Stomach (tissue), 9 donors: ENCODE measurements around the gene SDK2. TPM values are rescaled to one million over a fixed set of nuclear protein-coding genes. Genes with fewer than 3 reads are reported as not detected.
"Not testable (repeated sequence)": the region's sequence is repeated elsewhere in the genome, so short reads cannot be mapped to it uniquely, and the experiment has no call there.

Source experiments
- DNase-seq, 2 donors: peaks; one replicate each; pipeline versions ENCODE4 v3.0.0 to v3.0.0-alpha.2; 2013 to 2019
- H3K27ac ChIP-seq, 5 donors: fragments of 200-600 bp in 4 of 5; sonication (generic) in 4 of 5; one replicate each; pipeline ENCODE4 v1.5.1; 2013 to 2019; ENCODE audit warnings: mild to moderate bottlenecking in 1 of 5, moderate library complexity in 1 of 5
- H3K27me3 ChIP-seq, 3 donors: fragments of 200-600 bp; sonication (generic); one replicate each; pipeline ENCODE4 v1.5.1; 2017 to 2019; ENCODE audit warnings: mixed run types in 1 of 3
- H3K36me3 ChIP-seq, 4 donors: fragments of 200-600 bp; sonication (generic); 1 replicate in 3 of 4; 2 replicates in 1 of 4; pipeline ENCODE4 v1.5.1; 2016 to 2019
- H3K4me1 ChIP-seq, 4 donors: fragments of 200-600 bp; sonication (generic); one replicate each; pipeline ENCODE4 v1.5.1; 2016 to 2019
- H3K4me3 ChIP-seq, 4 donors: fragments of 200-600 bp; sonication (generic) in 3 of 4; one replicate each; pipeline ENCODE4 v1.5.1; 2016 to 2019; ENCODE audit warnings: mild to moderate bottlenecking in 1 of 4
- H3K9me3 ChIP-seq, 4 donors: fragments of 200-600 bp; sonication (generic); one replicate each; pipeline ENCODE4 v1.5.1; 2016 to 2019
- CTCF ChIP-seq, 7 experiments: fragments of 450-650 bp in 4 of 7; fragments of 200-600 bp in 3 of 7; sonication (generic) in 3 of 7; IDR thresholded peaks; one replicate each; pipeline ENCODE4 v1.5.1; 2016 to 2019; ENCODE audit warnings: antibody characterized with exemption in 7 of 7, control low read depth in 2 of 7, mild to moderate bottlenecking in 1 of 7
- EP300 ChIP-seq: sonication (generic); formaldehyde crosslinking; IDR thresholded peaks from one replicate; pipeline ENCODE4 v1.6.1; 2017; ENCODE audit warnings: antibody characterized with exemption
- POLR2A ChIP-seq, 4 donors: fragments of 450-650 bp; IDR thresholded peaks; one replicate each; pipeline ENCODE4 v1.6.1; 2016; ENCODE audit warnings: antibody characterized with exemption in 4 of 4, control low read depth in 2 of 4, mild to moderate bottlenecking in 1 of 4, moderate library complexity in 1 of 4
- POLR2AphosphoS5 ChIP-seq, 3 donors: sonication (generic); formaldehyde crosslinking; IDR thresholded peaks; one replicate each; pipeline ENCODE4 v1.6.1; 2016; ENCODE audit warnings: antibody characterized with exemption in 3 of 3
- WGBS, 5 donors: extraction: QIAGEN DNeasy Blood & Tissue Kit in 3 of 5; methylation state at CpG; one replicate each; pipeline versions ENCODE4 v1.1.5 to v1.1.7; 2013 to 2018; 5-methylcytosine and 5-hydroxymethylcytosine counted together
- intact Hi-C: fragments of 100-400 bp; cut with DNase I; formaldehyde crosslinking; loops from one replicate; pipeline ENCODE4 v1.15.1; 2023; ENCODE audit warnings: low total_unique reads
- polyA plus RNA-seq, 3 donors: library from polyadenylated mRNA; stranded (reverse); fragments of 200-250 nt; gene quantifications; one replicate each; pipeline ENCODE4 v1.2.3, GENCODE V29; 2013
- total RNA-seq, 5 donors: library from RNA; depleted of rRNA; stranded (reverse); fragments of >200 nt; gene quantifications; one replicate each; pipeline versions ENCODE4 v1.1.0 to v1.2.3, GENCODE V29; 2014 to 2016
- donor health status: healthy with polysubstance abuse.
- donor health status: Bipolar disorder and iron deficiency.
- donor health status: healthy.

SDK2 gene
- total and polyA plus RNA-seq, 8 donors, result under 0.01 to 9.6 (median 0.44) TPM; not detected in 1

GRCh38 chr17:73371285-73371684 is 273.0 kb downstream of the SDK2 start:
- TF ChIP-seq POLR2A (IDR thresholded peaks at IDR 0.05) (no peak), CTCF (IDR thresholded peaks at IDR 0.05) (no peak), POLR2AphosphoS5 (IDR thresholded peaks at IDR 0.05) (no peak)
- intact Hi-C loops, result no loop called here
- WGBS, 5 donors, result 44 to 62% (median 60%) methylated on average over 6 of the region's 6 CpGs
- no peaks in the 10 kb centered on the region for H3K36me3 ChIP-seq
- no peak for DNase-seq
- no peak overlapping the region for H3K4me3 ChIP-seq
- H3K27me3 ChIP-seq, result no peaks in the 10 kb centered on the region
- no peaks in the 10 kb centered on the region for H3K9me3 ChIP-seq
- H3K4me1 ChIP-seq, result peaks cover 0 to 14% (median 6%) of the 10 kb centered on the region in 4 donors
- H3K27ac ChIP-seq, result no peak overlapping the region

GRCh38 chr17:73369817-73370490 is 274.3 kb downstream of the SDK2 start:
- TF ChIP-seq CTCF (IDR thresholded peaks at IDR 0.05) (peak in 6 of 7 experiments; percentile 88 to 98 (median 95)), POLR2AphosphoS5 (IDR thresholded peaks at IDR 0.05) (peak in 1 of 3 donors; percentile 64)
- H3K36me3 ChIP-seq, H3K27ac ChIP-seq, H3K9me3 ChIP-seq, H3K4me3 ChIP-seq, H3K27me3 ChIP-seq: not testable (repeated sequence)
- H3K4me1 ChIP-seq, result peaks cover 0 to 14% (median 6%) of the 10 kb centered on the region in 4 donors
- intact Hi-C loops, result loop anchor here (2.0 kb wide), 1 partner anchor 113 kb away; no protein-coding TSS in a partner anchor
- 31 to 34% (median 31%) methylated on average over 14 of the region's 14 CpGs for WGBS, 5 donors
- DNase-seq, result peak; percentile 92 to 93

- intact Hi-C loops, result loop anchor here (2.0 kb wide), 1 partner anchor 112 kb away; no protein-coding TSS in a partner anchor
- no peak overlapping the region for H3K4me3 ChIP-seq
- no peak overlapping the region for H3K27ac ChIP-seq
- TF ChIP-seq EP300 (no peak), POLR2AphosphoS5 (IDR thresholded peaks at IDR 0.05) (no peak), CTCF (IDR thresholded peaks at IDR 0.05) (no peak), POLR2A (IDR thresholded peaks at IDR 0.05) (no peak)
- 43 to 77% (median 56%) methylated on average over 14 of the region's 14 CpGs for WGBS, 5 donors
- no peaks in the 10 kb centered on the region for H3K27me3 ChIP-seq
- H3K36me3 ChIP-seq, result no peaks in the 10 kb centered on the region
- peaks cover 0 to 14% (median 6%) of the 10 kb centered on the region in 4 donors for H3K4me1 ChIP-seq
- peak in 1 of 2 donors; percentile 31 for DNase-seq
- no peaks in the 10 kb centered on the region for H3K9me3 ChIP-seq
Measured at GRCh38 chr17:73369111-73369521, 275.1 kb downstream of the SDK2 start.

GRCh38 chr17:73368085-73368631 is 276.1 kb downstream of the SDK2 start:
- TF ChIP-seq POLR2A (IDR thresholded peaks at IDR 0.05), result no peak
- no peak for TF ChIP-seq CTCF (IDR thresholded peaks at IDR 0.05)
- no peak for TF ChIP-seq EP300
- no peak for TF ChIP-seq POLR2AphosphoS5 (IDR thresholded peaks at IDR 0.05)
- intact Hi-C loops, result loop anchor here (2.0 kb wide), 1 partner anchor 111 kb away; no protein-coding TSS in a partner anchor
- Histone ChIP-seq H3K27ac (no peak overlapping the region), H3K27me3 (no peaks in the 10 kb centered on the region), H3K4me3 (no peak overlapping the region), H3K4me1 (peaks cover 0 to 14% (median 6%) of the 10 kb centered on the region in 4 donors), H3K9me3 (no peaks in the 10 kb centered on the region), H3K36me3 (no peaks in the 10 kb centered on the region)
- 93 to 96% (median 94%) methylated on average over 18 of the region's 18 CpGs for WGBS, 5 donors
- DNase-seq, result no peak
